NCI-H1105 treated with DMSO at 0.1 percent for 48 hours (cell line): Measurements from ENCODE around the gene KIF24.
"Not testable (repeated sequence)": the region's sequence is repeated elsewhere in the genome, so short reads cannot be mapped to it uniquely, and the experiment has no call there.

Experiments used
- DNase-seq: peaks from one replicate; lab custom pipeline; 2025; lab: John Stamatoyannopoulos, UW

The KIF24 gene

DNA sequence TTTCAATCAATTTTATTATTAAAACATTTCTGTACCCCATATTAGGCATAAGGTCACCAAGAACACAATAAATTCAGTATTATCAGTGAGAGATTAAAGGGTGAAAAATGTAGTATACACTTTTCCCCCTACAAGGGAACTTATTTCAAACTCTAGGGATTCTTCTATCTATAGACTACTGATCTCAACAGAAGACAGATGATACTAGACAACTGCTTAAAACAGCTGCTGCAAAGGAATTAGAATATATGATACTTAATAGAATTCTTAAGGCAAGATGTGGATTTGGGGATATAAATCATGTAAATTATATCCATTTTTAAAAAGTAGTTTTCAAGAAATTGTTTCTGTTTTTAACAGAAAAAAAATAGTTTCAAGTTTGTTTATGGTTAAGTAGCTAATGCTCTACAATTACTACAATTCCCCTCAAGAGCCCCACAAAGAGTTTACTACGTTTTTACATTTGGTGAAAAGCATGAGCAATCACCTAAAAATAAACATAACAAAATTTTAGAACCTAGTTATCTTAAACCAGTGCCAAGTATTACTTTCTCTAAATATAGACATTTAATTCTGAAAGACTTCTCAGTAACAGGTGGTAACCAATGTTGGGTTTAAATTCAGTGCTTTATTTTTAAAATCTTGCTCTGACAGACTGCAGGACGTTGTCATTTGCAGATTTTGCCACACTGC, 6.0 kb downstream of the KIF24 start:
- no peak for DNase-seq

- no peak for DNase-seq
Observed at GRCh38 chr9:34321451-34321850, 7.6 kb downstream of the KIF24 start.

DNA sequence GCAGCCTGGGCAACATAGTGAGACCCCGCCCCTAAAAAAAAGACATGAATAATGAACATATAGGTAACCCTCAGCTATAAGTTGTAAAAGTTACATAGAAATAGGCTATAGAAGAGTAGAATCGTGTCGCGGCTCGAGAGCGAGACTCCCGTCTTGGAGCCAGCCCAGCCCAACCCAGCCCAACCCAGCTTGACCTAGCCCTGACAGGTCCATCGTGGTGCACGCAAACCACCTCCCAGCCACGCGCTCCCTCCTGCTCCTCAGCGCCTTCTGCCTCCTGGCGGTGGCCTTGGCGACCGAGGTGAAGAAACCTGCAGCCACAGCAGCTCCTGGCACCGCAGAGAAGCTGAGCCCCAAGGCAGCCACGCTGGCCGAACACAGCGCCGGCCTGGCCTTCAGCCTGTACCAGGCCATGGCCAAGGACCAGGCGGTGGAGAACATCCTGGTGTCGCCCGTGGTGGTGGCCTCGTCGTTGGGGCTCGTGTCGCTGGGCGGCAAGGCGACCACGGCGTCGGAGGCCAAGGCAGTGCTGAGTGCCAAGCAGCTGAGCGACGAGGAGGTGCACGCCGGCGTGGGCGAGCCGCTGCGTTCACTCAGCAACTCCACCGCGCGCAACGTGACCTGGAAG, 10.8 kb downstream of the KIF24 start:
- no peak for DNase-seq

GRCh38 chr9:34317436-34317835, 11.6 kb downstream of the KIF24 start:
- DNase-seq: no peak

DNA sequence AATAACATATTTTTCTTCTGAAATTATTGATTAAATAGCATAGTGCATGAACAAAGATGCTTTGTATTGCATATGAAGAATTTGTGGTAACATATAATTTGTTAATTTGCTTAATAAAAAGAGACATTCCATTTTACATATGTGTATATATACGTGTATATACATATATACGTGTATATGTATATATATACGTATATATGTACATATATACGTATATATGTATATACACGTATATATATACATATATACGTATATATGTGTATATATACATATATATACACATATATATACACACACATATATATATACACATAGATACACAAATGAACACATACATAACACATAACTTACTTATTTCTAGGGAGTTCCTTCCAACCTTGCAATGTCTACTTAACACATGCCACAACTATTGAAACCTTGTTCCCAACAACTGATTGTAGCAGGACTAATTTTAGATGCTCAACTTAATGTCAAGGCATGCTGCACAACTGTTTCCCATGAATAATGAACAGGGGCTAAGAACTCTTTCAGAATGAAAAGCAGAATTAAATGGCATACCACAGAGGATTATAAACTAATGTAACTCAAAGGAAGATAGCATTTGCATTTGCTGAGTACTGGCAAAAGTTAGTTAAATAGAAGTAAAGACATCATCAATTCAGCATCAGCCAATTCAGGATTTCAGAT, 17.4 kb downstream of the KIF24 start:
- DNase-seq: no peak

DNA sequence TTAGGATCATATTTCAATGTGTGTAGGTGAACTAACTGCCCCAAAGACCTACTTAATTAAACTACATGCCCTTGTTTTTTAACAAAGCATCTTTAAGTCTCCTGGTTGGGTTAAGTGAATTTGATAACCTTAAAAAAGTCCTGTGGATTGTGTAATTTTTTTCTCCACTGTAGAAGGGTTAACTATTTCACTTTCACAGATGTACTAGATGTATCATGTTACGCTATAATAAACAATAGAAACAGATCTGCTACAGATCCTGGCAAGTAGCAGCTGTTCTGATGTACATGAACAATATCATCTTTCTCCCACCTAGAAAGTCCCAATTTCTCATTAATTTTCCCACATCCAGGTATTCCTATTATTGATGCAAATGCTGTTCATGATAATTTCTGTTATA, 18.9 kb downstream of the KIF24 start:
- peak; percentile 53 for DNase-seq

- DNase-seq: not testable (repeated sequence)
Observed at GRCh38 chr9:34308316-34308715, 20.8 kb downstream of the KIF24 start.

DNA sequence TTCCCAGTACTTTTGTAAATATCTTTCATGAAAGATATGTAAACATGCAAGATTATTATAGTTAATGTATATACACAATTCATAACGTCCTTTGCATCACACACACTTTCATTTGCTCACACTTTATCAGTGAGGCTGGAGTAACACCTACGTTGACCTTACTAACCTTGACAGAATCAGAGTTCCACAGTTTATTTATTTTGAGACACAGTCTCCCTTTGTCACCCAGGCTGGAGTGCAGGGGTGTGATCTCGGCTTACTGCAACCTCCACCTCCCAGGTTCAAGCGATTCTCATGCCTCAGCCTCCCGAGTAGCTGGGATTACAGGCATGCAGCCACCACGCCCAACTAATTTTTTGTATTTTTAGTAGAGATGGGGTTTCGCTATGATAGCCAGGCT, 28.0 kb downstream of the KIF24 start:
- not testable (repeated sequence) for DNase-seq

- no peak for DNase-seq
Observed at GRCh38 chr9:34292552-34292951, 36.5 kb downstream of the KIF24 start.

GRCh38 chr9:34291423-34291822, 37.6 kb downstream of the KIF24 start:
- no peak for DNase-seq

DNA sequence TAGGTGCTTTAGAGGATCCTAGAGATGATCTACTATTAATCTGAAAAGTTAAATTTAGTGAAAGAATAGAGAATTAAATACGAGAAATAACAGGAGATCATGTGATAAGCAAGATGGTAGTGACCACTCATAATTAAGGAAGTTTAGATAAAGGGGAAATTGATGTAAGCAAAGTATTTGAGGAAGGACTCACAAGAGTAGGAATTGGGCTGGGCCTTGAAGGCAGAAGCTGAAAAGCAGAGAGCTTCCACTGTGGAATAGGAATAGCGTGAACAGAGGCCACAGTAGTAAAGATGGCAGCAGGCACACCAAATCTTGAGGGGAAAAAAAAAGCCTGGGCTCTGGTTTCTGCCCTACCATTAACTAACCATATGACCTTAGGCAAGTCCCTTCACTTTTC, 38.0 kb downstream of the KIF24 start:
- no peak for DNase-seq

DNA sequence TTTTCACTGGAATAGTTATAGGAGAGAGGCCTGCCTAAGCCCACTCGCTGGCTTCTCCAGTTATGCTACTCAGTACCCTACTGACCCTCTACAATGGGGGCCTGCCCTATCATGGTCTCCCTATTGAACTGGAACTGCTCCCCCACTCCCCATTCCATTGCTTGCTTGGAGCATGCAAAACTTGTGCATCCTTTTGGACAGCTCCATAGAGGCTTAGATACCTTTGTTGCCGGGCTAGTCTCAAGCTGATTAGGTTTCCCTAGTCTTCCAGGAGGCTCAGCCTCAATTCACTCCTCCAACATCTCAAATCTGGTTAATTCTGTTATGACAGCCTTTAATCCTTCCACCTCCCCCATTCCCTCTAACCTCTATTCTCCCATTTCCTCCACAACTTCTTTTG, 39.9 kb downstream of the KIF24 start:
- no peak for DNase-seq

GRCh38 chr9:34282096-34282495, 47.0 kb downstream of the KIF24 start:
- DNase-seq: no peak

- peak; percentile 5 for DNase-seq
Observed at GRCh38 chr9:34279411-34279810, 49.7 kb downstream of the KIF24 start.
